ENCODE measurements around the gene CRY1.

DNA sequence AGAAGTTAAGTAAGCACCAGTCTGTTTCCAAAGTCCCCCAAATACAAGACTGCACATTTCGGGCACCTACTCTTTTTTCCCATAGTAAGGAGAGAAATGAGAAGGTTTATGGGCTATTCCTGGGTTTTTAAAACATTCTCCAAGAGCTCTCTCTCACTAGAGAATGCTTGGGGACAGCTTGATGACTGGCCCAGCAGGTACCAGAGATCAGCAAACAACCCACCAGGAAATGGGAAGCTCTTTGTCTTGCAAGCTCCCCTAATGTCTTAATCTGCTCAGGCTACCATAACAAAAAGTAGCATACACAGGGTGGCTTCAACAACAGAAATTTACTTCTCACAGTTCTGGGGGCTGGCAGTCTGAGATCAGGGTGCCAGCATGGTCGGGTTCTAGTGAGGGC, 41.8 kb upstream of the CRY1 start:
- TF ChIP-seq, protein P1, sequence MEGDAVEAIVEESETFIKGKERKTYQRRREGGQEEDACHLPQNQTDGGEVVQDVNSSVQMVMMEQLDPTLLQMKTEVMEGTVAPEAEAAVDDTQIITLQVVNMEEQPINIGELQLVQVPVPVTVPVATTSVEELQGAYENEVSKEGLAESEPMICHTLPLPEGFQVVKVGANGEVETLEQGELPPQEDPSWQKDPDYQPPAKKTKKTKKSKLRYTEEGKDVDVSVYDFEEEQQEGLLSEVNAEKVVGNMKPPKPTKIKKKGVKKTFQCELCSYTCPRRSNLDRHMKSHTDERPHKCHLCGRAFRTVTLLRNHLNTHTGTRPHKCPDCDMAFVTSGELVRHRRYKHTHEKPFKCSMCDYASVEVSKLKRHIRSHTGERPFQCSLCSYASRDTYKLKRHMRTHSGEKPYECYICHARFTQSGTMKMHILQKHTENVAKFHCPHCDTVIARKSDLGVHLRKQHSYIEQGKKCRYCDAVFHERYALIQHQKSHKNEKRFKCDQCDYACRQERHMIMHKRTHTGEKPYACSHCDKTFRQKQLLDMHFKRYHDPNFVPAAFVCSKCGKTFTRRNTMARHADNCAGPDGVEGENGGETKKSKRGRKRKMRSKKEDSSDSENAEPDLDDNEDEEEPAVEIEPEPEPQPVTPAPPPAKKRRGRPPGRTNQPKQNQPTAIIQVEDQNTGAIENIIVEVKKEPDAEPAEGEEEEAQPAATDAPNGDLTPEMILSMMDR (IDR thresholded peaks at IDR 0.05), result no peak
- TF ChIP-seq, protein P2, sequence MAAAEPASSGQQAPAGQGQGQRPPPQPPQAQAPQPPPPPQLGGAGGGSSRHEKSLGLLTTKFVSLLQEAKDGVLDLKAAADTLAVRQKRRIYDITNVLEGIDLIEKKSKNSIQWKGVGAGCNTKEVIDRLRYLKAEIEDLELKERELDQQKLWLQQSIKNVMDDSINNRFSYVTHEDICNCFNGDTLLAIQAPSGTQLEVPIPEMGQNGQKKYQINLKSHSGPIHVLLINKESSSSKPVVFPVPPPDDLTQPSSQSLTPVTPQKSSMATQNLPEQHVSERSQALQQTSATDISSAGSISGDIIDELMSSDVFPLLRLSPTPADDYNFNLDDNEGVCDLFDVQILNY (CRISPR knock-in tag; IDR thresholded peaks at IDR 0.05), result no peak
- no peak for TF ChIP-seq PRRX2 (CRISPR knock-in tag; IDR thresholded peaks at IDR 0.05)
- TF ChIP-seq, protein P3, sequence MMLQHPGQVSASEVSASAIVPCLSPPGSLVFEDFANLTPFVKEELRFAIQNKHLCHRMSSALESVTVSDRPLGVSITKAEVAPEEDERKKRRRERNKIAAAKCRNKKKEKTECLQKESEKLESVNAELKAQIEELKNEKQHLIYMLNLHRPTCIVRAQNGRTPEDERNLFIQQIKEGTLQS (CRISPR knock-in tag; conservative IDR thresholded peaks at IDR 0.05), result no peak
- TF ChIP-seq, protein P4, sequence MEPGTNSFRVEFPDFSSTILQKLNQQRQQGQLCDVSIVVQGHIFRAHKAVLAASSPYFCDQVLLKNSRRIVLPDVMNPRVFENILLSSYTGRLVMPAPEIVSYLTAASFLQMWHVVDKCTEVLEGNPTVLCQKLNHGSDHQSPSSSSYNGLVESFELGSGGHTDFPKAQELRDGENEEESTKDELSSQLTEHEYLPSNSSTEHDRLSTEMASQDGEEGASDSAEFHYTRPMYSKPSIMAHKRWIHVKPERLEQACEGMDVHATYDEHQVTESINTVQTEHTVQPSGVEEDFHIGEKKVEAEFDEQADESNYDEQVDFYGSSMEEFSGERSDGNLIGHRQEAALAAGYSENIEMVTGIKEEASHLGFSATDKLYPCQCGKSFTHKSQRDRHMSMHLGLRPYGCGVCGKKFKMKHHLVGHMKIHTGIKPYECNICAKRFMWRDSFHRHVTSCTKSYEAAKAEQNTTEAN (CRISPR knock-in tag; IDR thresholded peaks at IDR 0.05), result no peak
- TF ChIP-seq NR3C1 (CRISPR knock-in tag; conservative IDR thresholded peaks at IDR 0.05; ENCODE audit: low read depth), result no peak
- TF ChIP-seq, protein P5, sequence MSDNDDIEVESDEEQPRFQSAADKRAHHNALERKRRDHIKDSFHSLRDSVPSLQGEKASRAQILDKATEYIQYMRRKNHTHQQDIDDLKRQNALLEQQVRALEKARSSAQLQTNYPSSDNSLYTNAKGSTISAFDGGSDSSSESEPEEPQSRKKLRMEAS (CRISPR knock-in tag; IDR thresholded peaks at IDR 0.05), result no peak
- TF ChIP-seq, protein P6, sequence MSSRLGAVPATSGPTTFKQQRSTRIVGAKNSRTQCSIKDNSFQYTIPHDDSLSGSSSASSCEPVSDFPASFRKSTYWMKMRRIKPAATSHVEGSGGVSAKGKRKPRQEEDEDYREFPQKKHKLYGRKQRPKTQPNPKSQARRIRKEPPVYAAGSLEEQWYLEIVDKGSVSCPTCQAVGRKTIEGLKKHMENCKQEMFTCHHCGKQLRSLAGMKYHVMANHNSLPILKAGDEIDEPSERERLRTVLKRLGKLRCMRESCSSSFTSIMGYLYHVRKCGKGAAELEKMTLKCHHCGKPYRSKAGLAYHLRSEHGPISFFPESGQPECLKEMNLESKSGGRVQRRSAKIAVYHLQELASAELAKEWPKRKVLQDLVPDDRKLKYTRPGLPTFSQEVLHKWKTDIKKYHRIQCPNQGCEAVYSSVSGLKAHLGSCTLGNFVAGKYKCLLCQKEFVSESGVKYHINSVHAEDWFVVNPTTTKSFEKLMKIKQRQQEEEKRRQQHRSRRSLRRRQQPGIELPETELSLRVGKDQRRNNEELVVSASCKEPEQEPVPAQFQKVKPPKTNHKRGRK (CRISPR knock-in tag; IDR thresholded peaks at IDR 0.05; ENCODE audit: borderline replicate concordance), result no peak
- TF ChIP-seq, protein P7, sequence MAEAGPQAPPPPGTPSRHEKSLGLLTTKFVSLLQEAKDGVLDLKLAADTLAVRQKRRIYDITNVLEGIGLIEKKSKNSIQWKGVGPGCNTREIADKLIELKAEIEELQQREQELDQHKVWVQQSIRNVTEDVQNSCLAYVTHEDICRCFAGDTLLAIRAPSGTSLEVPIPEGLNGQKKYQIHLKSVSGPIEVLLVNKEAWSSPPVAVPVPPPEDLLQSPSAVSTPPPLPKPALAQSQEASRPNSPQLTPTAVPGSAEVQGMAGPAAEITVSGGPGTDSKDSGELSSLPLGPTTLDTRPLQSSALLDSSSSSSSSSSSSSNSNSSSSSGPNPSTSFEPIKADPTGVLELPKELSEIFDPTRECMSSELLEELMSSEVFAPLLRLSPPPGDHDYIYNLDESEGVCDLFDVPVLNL (CRISPR knock-in tag; IDR thresholded peaks at IDR 0.05; ENCODE audit: borderline replicate concordance, low read depth), result no peak
- TF ChIP-seq, protein P8, sequence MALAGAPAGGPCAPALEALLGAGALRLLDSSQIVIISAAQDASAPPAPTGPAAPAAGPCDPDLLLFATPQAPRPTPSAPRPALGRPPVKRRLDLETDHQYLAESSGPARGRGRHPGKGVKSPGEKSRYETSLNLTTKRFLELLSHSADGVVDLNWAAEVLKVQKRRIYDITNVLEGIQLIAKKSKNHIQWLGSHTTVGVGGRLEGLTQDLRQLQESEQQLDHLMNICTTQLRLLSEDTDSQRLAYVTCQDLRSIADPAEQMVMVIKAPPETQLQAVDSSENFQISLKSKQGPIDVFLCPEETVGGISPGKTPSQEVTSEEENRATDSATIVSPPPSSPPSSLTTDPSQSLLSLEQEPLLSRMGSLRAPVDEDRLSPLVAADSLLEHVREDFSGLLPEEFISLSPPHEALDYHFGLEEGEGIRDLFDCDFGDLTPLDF (CRISPR knock-in tag; IDR thresholded peaks at IDR 0.05), result no peak
- TF ChIP-seq, protein P9, sequence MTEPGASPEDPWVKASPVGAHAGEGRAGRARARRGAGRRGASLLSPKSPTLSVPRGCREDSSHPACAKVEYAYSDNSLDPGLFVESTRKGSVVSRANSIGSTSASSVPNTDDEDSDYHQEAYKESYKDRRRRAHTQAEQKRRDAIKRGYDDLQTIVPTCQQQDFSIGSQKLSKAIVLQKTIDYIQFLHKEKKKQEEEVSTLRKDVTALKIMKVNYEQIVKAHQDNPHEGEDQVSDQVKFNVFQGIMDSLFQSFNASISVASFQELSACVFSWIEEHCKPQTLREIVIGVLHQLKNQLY (CRISPR knock-in tag; IDR thresholded peaks at IDR 0.05), result no peak
- no peak for TF ChIP-seq CREM (CRISPR knock-in tag; IDR thresholded peaks at IDR 0.05)

Measured in WTC11 (cell line).